Measurements from ENCODE around the gene PILRB.

PILRB gene

DNA sequence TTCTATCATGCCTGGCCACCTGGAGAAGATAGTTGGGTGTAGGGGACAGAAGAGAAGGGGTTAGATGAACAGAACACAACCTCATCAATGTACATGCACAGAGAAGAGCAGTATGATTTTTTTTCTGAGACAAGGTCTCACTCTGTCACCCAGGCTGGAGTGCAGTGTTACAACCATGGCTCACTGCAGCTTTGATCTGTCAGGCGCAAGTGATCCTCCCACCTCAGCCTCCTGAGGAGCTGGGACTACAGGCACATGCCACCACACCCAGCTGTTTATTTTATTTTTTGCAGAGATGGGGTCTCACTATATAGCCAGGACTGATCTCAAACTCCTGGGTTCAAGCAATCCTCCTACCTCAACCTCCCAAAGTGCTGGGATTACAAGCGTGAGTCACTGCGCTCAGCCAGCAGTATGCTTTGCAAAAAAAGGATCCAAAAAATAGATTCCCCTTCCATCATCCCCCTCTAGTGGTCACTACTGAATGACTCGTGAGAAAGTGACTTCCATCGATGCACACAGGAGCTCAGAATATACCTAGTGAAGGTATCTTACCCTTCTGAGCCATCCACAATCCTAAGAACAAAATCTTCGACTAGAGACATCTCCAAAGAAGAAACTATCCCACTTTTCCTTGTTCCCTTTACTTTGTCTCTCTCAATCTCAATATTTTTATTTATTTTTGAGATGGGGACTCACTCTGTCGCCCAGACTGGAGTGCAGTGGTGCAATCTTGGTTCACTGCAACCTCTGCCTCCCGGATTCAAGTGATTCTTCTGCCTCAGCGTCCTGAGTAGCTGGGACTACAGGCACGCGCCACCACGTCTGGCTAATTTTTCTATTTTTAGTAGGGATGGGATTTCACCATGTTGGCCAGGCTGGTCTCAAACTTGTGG is 49.6 kb downstream of the PILRB start:
- DNase-seq = peak in 3 of 5 donors; percentile 11 to 61 (median 31)

DNA sequence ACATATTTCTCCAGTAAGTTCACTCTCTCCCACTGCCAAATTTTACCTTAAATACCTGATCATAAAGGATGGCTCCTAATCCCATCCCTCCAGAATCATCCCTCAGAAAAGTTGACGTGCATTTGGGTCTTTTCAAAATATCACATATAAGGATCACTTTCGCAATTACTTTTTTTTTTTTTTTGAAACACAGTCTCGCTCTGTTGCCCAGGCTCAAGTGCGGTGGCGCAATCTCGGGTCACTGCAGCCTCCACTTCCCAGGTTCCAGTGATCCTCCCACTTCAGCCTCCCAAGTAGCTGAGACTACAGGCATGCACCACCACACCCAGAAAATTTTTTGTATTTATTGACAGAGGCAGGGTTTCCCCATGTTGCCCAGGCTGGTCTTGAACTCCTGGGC is 53.2 kb downstream of the PILRB start:
- no peak for DNase-seq

DNA sequence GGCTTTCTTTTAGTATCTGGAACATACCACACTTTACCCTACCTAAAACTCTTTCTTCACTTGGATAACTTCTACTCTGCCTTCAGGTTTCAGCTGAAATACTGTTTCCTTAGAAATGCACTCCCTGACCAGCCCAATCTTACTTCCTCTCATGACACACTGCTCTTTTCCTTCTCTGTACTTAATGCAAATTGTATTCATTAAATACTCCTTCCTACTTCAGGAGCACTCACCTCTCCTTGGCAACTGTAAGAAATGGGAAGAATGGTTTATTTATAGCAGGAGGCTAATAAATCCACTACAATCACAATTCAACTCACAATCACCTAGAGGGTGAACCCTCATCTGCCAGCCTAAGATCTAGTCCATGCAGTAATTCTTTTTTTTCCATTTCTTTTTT is 55.4 kb downstream of the PILRB start:
- no peak for DNase-seq

DNA sequence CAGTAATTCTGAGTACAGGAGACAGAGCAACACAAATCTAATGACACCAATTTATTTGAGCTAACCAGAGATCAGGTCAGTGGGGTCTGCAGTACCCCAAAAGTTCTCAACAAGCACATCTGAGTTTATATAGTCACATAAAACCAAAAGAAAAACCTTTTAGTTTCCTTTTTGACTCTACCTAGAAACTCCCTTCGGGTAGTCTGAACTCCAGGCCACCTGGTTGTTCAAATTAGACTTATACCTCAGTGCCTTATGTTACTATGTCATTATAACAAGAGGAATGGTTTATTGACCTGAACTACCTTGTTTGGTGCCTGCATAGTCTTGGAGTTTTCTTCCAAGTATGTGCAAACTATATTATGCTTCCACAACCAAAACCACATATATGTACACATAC is 56.0 kb downstream of the PILRB start:
- no peak for DNase-seq

DNA sequence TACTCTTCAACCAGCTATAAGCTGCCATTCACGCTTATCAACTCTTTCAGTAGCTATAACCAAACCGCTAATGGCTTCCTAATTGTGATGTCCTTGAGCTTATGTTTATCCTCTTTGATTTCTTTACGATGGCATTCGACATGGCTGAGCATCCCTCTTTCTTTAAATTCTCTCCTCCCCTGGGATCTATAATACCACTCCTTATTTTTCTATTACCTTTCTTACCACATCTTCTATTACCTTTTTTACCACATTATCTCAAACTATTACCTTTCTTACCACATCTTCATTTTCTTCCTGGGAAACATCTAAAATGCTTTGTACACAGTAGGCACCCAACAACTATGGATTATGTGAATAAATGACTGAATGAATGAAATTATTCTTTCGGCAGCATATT is 57.5 kb downstream of the PILRB start:
- DNase-seq = no peak

Data from T-helper 1 cell (primary cell).